HG03039 (cell line): Measurements from ENCODE around the gene ADAMTSL1.

Experiments
- ATAC-seq: cut with Tn5 transposase; IDR thresholded peaks from one replicate; pipeline ENCODE4 v1.9.1; 2021; ENCODE audit warnings: mild to moderate bottlenecking, moderate library complexity; ENCODE audit not compliant: unreplicated experiment

The ADAMTSL1 gene

GRCh38 chr9:18795947-18796671, 322.2 kb downstream of the ADAMTSL1 start:
- no peak for ATAC-seq

- no peak for ATAC-seq
These were observed 322.8 kb downstream of the ADAMTSL1 start for GRCh38 chr9:18796696-18797270.

GRCh38 chr9:18798106-18798505, 324.2 kb downstream of the ADAMTSL1 start:
- ATAC-seq, result no peak

GRCh38 chr9:18798508-18799290, 324.7 kb downstream of the ADAMTSL1 start:
- ATAC-seq, result no peak

- ATAC-seq, result no peak
These were observed 325.5 kb downstream of the ADAMTSL1 start for GRCh38 chr9:18799428-18799827.

- ATAC-seq, result no peak
These were observed 326.6 kb downstream of the ADAMTSL1 start for GRCh38 chr9:18800579-18800978.

- ATAC-seq, result no peak
These were observed 331.4 kb downstream of the ADAMTSL1 start for GRCh38 chr9:18805386-18805785.

GRCh38 chr9:18806232-18807080, 332.5 kb downstream of the ADAMTSL1 start:
- no peak for ATAC-seq

GRCh38 chr9:18810581-18810980, 336.6 kb downstream of the ADAMTSL1 start:
- no peak for ATAC-seq

- ATAC-seq, result no peak
These were observed 337.2 kb downstream of the ADAMTSL1 start for GRCh38 chr9:18811171-18811570.

- ATAC-seq, result no peak
These were observed 345.5 kb downstream of the ADAMTSL1 start for GRCh38 chr9:18819418-18819817.

- no peak for ATAC-seq
These were observed 346.7 kb downstream of the ADAMTSL1 start for GRCh38 chr9:18820566-18821095.

- ATAC-seq, result no peak
These were observed 347.8 kb downstream of the ADAMTSL1 start for GRCh38 chr9:18821788-18822187.

GRCh38 chr9:18822850-18823249, 348.9 kb downstream of the ADAMTSL1 start:
- no peak for ATAC-seq

- no peak for ATAC-seq
These were observed 350.2 kb downstream of the ADAMTSL1 start for GRCh38 chr9:18824095-18824666.

GRCh38 chr9:18825656-18826170, 351.8 kb downstream of the ADAMTSL1 start:
- ATAC-seq, result no peak

- no peak for ATAC-seq
These were observed 352.3 kb downstream of the ADAMTSL1 start for GRCh38 chr9:18826248-18826647.

GRCh38 chr9:18829066-18829465, 355.1 kb downstream of the ADAMTSL1 start:
- ATAC-seq, result no peak

GRCh38 chr9:18829873-18830272, 355.9 kb downstream of the ADAMTSL1 start:
- ATAC-seq, result no peak

GRCh38 chr9:18834740-18835361, 360.9 kb downstream of the ADAMTSL1 start:
- peak; percentile 49 for ATAC-seq
